NCI-H446 (cell line): ENCODE results near the gene TBC1D17.
A peak's percentile ranks its signal among the peaks of the same experiment; 100 is the strongest.
"Not testable (repeated sequence)": the region's sequence is repeated elsewhere in the genome, so short reads cannot be mapped to it uniquely, and the experiment has no call there.

ENCODE experiments used
- DNase-seq, 2 experiments: peaks; one replicate each; lab custom pipeline; 2025; lab: John Stamatoyannopoulos, UW

The TBC1D17 gene

GRCh38 chr19:49921871-49922795 lies 44.6 kb downstream of the TBC1D17 start:
- DNase-seq = no peak

DNA sequence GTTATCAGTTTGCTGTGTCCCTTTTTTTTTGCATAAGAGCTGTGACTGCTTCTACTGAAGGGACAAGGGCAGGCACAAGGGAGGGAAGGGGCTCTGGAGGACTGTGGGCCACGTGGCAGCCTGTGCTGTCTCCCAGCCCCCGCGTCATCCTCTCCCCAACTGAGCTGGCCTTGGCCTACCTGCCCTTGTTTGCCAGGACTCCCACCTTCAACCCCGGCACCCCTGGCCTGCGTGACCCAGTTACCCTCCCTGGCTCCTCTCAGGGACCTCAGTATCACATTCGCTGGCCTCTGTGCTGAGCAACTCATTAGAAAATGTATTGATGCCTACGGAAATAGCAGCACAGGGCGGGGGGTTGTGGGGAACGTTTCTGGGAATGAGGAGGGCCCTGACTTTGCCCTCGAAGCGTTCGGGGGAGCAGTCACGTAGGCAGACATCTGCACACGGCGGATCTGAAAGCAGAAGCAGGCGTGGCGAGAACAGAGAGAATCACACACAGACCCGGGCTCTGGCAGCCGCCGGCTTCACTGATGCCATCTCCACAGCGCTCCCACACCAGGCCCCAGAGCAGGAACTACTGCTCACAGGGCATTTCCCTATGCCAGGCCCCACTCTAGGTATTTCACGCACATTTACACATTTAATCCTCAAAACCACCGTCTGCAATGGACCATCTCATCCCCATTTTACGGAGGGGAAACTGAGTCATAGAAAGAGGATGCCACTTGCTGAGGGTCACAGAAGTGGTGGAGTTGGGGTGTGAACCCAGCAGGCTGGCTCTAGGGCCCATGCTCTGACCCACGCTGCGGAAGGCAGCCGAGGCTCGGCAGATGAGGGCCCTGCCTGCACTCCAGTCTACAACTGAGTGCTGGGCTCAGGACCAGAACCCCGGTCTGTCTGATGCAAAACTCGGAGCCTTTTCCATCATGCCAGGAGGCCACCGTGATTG lies 45.8 kb downstream of the TBC1D17 start:
- no peak for DNase-seq

DNA sequence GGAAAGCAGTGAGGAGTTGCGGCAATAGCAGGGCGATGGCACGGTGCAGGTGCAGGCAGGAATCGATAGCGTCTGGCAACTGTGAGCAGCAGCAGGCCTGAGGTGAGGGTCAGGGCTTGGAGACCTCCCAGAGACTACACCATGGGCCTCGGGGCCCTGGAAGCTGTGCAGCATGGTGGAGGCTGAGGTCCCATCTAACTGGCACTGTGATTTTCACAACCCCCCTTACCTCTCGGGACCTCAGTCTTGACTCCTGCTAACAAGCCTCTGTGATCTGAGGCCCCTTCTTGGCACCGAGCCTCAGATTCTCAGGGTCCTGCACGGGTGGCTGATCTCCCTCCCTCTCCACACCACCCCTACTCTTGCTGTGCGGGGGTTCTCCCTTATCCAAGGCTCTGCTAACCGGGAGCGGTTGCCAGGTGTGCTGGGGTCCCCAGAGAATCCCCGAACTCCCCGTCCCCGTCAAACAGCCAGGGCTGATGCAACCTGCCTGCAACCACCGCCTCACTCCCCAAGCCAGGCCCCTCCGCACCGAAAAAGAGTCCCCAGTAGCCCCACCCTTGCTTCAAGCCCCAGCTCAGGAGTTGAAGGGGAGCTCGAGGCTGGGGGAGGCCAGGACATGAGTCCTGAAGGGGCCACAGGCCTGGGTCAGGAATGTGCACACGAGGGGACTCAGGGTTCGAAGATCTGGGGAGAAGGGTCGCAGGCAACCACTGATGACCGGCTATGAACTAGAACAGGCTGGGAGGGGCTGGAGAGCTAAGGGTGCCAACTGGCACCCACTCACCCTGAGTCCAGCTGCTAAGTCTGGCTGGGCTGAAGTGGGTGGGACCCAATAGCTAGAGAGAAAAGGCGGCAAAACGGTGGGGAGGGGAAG lies 46.7 kb downstream of the TBC1D17 start:
- peak; percentile 27 to 68 for DNase-seq

GRCh38 chr19:49924881-49925210 lies 47.3 kb downstream of the TBC1D17 start:
- not testable (repeated sequence) for DNase-seq

DNA sequence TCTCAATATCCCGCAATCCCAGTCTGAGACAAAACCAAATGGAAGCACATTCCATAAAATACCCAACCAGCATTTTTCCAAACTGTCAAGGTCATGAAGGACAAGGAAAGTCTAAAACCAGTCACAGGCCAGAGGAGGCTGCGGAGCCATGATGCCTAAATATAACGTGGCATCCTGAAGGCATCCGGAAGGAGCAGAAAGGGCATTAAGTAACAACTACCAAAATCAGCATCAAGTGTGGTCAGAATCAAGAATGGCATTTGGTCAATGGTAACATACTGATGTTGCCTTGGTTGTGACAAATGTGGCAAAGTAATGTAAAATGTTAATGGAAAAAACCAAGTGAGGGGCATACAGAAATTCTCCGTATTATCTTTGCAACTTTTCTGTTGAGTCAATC lies 48.0 kb downstream of the TBC1D17 start:
- no peak for DNase-seq

DNA sequence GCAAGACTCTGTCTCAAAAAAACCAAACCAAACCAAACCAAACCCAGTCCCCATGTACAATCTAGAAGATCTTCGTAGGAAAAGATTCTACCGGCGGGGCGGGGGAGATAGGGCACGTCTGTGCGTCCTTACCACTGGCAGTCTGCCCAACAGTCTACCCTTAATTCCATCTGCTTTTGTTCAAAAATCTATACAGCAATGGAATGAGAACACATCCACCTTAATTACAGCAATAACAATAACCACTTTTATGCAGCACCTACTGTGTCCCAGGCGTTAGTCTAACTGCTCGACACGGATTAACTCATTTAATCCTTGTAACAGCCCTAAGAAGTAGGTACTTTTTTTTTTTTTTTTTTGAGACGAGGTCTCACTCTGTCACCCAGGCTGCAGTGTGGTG lies 49.0 kb downstream of the TBC1D17 start:
- no peak for DNase-seq

DNA sequence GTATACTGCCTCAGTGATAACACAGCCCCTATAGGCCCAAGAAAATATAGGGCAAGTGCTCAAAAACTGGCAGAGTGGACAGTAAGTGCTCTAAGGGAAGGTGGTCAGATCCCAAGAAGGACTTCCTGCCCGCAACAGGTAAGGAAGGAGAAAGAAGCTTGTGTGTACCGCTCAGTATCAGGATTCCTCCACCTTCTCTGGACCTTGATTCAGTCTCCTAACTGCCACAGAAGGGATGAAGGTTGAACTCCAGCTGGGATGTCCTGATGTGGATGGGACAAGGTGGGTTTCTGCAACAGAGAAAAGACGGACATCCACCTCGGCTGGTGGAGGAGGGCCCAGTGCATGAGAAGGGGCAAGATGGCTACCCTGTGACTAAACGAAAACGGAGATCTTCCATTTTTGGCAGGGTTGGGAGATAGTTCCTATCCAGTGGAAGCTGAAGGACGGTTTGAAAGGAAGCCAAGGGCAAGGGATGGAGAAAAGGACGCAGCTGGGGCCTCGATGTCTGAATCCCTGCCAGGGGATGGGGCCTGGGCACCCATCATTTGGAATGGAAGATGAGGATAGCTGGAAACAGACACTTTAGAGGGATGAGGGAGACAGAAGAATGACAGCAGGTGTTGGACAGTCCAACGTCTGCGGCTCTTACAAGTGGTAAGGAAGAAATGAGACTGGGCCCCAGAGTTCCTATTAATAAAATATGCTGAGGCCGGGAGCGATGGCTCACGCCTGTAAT lies 50.2 kb downstream of the TBC1D17 start:
- peak; percentile 34 to 50 for DNase-seq

DNA sequence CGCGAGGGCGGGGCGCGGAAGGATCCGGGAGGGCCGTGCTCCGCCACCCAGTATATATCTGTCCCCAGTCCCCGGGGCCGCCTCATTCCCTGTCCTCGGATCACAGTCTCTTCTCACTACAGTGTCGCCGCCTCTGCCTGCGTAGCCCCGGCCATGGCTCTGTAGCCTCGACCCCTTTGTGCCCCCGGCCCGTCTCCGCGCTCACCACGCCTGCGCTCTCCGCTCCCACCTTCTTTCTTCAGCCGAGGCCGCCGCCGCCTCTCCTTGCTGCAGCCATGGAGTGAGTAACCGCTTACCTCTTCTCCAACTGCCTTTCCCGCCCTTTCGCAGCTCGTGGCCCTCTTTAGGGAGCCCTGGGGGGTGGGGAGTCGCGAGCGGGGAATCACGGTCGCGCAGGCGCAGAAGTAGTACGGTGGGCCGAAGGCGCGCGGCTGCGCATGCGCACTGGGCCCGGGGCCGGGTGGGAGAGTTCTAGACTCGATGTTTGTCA lies 51.7 kb downstream of the TBC1D17 start, which contains the start of the genes ATF5 and NUP62:
ATF5 (plus strand) TSS at position 85 of the 490 bp plus-strand sequence. CDS start 1,646 bp downstream, outside the sequence.
NUP62 (minus strand) TSS at position 384 of the 490 bp plus-strand sequence. CDS start 19,697 bp downstream, outside the sequence.
- peak; percentile 98 for DNase-seq

DNA sequence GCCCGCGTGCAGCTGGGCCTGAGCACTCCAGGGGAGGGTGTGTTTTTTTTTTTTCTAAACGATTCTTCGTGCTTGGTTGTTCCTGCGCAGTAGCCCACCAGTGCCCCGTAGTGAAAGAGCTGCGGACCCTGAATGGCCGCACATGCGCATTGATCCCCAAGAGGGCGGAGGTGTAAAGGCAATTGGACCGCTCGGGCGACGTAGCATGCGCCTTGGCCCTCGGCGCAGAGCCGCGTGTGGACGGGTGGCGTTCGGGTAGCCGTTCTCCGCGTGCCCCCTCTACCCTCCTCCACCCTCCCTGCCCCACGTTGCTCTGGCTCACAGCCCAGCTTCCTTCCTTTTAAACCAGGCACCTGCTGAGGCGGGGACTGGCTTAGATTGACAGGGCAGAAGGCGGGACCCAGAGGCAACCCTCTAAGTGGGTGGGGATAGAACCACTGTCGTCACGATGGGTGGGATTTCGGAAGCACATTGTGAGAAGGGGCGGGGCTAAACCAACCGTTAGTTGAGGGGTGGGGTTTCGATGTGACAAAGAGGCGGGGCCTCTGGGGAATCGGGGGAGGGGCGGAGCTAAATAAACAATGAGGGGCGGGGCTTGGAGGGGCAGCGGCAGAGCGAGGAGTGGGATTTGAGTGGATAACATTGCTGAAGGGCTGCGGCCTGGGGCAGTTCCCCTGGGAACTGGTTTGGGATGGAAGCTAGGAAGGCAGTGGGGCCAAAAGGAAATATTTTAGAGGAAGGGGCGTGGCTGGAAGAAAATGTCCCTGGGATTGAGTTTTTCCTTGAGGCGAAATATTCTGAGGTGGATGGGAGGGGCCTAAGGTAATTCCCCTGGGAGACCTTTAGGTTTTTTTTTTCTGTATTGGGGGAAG lies 52.3 kb downstream of the TBC1D17 start:
- peak; percentile 98 to 99 for DNase-seq

GRCh38 chr19:49930483-49931011 lies 53.0 kb downstream of the TBC1D17 start:
- peak in 1 of 2 experiments; percentile 73 for DNase-seq

DNA sequence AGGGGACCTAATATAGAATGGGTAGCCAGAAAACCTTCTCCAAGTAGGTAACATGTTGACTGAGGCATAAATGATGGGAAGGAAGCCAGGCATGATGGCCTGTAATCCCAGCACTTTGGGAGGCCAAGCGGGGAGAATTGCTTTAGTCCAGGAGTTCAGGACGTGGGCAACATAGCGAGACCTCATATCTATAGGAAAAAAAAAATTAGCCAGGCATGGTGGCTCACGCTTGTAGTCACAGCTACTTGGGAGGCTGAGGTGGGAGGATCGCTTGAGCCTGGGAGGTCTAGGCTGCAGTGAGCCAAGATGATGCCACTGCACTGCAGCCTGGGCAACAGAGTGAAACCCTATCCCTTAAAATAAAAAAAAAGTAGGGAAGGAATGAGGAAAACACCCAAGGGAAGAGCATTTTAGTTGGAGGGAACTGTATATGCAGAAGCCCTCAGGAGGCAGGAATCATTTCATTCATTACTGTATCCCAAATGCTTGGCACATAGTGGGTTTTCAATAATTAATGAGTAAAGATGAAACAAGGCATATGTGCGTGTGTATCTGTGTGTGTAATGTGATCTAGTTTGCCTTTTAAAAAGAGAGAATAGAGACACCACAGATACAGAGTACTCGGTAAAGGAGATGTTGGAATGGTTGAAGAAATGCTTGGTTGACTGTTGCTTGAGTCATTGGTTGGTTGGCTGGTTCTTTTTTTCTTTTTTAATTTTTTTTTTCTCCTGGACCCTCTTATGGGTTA lies 54.0 kb downstream of the TBC1D17 start:
- no peak for DNase-seq

- DNase-seq = no peak
Measured at GRCh38 chr19:49932041-49932451, 54.5 kb downstream of the TBC1D17 start.

- DNase-seq = no peak
Measured at GRCh38 chr19:49932731-49933131, 55.2 kb downstream of the TBC1D17 start.

- DNase-seq = no peak
Measured at GRCh38 chr19:49933643-49934042, 56.1 kb downstream of the TBC1D17 start.

DNA sequence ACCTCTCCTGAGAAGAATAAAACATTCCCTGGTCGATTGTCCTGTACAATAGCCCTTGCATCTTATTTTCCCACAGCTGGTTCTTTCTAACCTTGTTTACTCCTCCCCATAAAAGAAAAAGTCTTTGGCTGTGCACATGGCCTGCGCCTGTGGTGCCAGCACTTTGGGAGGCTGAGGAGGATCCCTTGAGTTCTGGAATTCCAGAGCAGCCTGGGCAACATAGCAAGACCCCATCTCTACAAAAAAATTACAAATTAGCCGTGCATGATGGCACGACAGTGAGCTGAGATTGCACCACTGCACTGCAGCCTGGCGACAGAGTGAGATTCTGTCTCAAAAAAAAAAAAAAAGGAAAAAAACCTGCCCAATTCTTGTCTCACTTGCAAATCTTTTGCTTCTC lies 59.0 kb downstream of the TBC1D17 start:
- DNase-seq = no peak

DNA sequence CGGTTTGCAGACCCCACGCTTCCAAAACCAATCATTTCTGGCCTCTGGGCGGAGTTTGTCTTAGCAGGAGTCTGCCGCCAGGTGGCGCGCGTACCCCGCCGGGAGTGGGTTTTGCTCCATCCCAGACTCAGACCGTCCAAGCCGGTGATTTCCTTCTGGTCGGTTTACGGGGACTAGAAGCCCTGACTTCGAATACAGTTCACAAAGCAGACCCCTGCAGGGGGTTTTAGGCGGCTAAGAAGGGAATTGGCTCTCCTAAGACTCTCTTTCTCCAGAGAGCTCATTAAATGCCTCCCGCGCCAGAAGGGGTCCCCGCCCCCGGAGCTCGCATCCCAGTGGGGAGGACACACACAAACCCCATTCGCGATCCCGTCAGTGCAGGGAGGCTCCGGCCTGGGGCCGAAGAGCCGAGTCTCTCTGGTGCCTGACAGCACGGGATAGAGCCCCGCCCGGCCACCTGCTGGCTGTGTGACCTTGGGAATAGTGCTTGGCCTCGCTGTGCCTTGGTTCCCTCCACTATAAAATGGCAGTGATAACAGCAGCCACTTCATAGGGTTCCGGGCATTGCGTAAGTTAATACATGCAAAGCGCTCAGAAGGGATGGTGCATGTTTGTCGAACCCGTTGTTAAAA lies 60.4 kb downstream of the TBC1D17 start:
- DNase-seq = peak; percentile 75 to 91
